Tongue (tissue), 3 donors: Measurements from ENCODE around the gene THRA. TPM values are rescaled to one million over a fixed set of nuclear protein-coding genes. Genes with fewer than 3 reads are reported as not detected.
"Not testable (repeated sequence)": the region's sequence is repeated elsewhere in the genome, so short reads cannot be mapped to it uniquely, and the experiment has no call there.

Source experiments
- DNase-seq: peaks from one replicate; pipeline ENCODE4 v3.0.0-alpha.2; 2015
- small RNA-seq: library from RNA; depleted of rRNA; stranded (forward); fragments of <200 nt; gene quantifications from one replicate; pipeline ENCODE3, GENCODE V24; 2014; ENCODE audit warnings: low replicate concordance
- total RNA-seq: library from RNA; depleted of rRNA; stranded (reverse); fragments of >200 nt; gene quantifications from one replicate; pipeline ENCODE4 v1.2.3, GENCODE V29; 2014

Gene THRA
- total RNA-seq, 1 donor from 2014 or later: 63.7 TPM

DNA sequence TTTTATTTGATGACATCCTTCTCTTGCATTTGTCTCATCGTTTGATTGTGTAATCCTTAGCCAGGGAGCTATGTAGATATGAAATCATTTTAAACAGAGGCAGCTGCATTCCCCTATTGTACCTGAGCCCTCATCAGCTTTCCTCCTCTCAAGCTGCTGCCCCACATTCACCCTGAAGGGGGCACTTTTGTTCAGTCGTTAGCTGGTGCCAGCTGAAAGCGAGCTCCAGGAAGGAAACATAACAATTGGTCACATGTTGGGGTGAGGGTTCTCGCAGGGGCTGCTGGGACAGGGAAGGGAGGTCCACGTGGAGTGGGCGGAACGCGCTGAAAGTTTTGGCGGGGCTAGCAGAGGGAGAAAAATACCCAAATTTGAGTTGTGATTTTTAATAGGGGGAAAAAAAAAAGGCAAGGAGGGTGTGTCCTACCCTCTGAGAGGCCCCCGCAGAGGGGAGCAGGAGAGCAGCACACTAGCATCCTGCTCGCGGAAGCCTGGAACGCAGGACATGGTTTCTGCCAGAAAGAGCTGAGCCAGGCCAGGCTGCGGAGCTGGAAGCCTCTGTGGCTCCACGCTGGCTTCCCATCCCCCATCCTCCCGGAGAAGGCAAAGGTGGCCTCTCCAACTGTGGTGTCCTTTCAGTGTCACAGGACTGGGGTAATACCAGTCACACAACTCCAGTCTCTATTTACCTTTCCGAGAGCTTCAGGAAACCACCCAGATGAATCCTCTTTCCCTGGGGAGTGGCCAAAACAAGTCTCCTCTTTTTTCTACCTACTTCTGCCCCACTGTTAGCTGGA, 50.5 kb downstream of the THRA start:
- DNase-seq: peak; percentile 99

GRCh38 chr17:40113907-40114245, 51.1 kb downstream of the THRA start:
- no peak for DNase-seq

- DNase-seq: no peak
These were observed 52.3 kb downstream of the THRA start for GRCh38 chr17:40115101-40115436.

DNA sequence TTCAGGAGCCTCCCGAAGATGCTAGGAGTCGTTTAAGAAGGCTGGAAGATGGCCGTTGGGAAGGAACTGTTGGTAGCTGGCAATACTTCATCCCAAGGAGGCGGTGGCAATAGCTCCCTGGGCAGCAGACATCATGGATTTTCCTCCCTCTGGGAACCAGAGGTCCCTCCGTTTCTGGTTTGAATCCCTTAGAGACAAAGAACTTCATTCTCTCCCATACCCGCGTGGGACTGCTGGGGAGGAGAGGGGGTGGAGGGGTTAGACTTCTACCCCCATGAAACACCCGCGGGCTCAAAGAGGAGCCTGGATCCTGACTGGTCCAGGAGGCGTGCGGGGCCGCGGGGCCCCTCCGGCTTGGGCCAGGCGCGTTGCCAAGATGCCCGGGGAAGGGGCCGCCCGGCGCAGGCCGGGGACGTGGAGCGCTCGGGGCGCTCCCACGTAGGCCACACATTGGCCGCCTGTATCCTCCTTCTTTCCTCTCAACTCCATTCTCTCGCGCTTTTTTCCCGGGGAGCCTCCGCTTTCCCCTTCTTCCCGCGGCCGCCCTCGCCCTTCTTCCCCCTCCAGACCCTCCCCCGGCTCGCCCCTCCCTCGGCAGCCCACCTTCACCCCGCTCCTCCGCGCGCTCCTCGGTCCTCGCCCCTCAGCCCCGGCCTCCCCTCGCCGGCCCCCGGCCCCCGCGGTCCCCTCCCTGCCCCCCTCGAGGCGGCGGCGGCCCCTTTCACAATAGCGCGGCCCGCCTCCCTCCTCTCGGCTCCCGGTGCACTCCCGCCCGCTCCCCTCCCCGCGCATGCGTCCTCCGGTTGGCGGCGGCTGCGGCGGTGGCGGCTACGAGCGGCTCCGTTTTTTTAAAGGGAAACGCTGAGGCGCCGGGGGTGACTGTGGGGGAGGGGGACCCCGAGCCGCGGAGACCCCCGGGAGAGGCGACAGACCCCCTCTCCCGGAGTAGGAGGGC, 58.7 kb downstream of the THRA start, which contains the start of gene MSL1:
Gene MSL1, plus strand, starts transcription at position 791 of the 955 bp plus-strand sequence. CDS start 642 bp downstream, outside the sequence.
- peak; percentile 95 for DNase-seq

GRCh38 chr17:40122136-40122998, 59.6 kb downstream of the THRA start:
- DNase-seq: peak; percentile 60

- peak; percentile 84 for DNase-seq
These were observed 60.4 kb downstream of the THRA start for GRCh38 chr17:40122999-40123810.

DNA sequence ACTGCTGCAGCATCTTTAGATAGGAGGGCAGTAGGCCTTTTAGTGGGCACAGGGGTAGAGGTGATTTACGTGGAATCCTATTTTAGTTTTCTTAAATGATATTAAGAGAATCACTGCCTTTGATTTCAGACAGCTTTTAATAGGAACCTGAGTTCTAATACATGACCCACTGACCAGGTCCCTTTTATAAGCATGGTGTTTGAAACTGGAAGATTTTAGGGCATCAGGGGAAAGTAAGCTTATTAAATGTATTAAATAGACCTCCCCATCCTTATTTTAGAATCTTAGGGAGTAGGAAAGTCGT, 61.0 kb downstream of the THRA start:
- no peak for DNase-seq

DNA sequence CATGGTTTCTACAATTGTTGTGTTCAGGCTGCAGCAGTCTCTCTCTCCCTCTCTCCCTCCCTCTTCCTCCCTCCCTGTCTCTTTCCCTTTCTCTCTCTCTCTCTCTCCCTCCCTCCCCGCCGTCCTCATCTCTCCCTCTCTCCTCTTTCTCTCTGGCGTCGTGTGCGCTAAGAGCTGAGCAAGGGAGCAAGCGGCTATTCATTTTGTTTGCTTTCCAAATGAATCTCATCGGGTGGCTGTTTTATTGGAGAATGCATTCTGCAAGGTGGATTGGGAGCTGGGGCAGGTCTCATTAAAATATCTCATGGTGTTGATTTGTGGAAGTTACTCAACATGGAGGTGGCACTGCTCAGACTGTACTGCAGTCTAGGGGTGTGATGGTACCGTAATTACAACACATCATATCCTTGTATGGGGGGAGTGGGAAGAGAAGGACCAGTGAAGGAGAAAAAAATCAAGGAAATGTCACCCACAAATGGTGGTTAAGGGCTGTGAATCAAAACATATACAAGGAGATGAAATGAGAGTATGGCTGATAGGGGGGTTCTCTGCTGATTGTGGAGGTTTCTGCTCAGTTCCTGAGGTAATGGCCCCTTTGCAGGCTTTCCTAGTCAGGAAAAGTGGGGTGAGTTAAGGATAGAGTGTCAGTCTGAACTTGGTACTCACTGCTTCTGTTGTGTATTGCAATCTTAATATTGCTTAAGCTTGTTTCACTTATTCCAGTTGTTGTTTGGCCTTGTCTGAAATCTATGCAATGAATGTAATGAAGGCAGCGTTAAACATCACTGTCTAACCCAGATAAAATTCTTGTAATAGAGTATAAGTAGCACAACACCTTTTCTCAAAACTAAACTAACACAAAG, 61.7 kb downstream of the THRA start:
- no peak for DNase-seq

- DNase-seq: no peak
These were observed 66.7 kb downstream of the THRA start for GRCh38 chr17:40129498-40129897.

GRCh38 chr17:40130352-40131042, 67.7 kb downstream of the THRA start:
- no peak for DNase-seq

DNA sequence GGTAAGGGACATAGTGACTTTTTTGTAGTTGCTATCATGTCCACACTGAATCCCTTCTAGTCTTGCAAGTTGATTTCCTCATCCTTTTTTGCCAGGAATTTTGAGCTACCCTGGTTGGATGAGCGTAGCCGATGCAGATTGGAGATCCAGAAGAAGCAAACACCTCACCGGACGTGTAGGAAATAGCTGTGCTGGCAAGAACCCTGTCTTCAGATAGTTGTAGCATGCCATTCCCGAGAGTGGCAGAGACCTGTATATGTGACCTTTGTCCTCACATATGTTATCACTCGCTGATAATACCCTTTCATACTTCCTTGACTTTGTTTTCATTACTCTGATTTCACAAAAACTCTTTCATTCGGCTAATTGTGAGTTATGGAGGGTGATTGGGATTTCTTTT, 71.4 kb downstream of the THRA start:
- DNase-seq: no peak

DNA sequence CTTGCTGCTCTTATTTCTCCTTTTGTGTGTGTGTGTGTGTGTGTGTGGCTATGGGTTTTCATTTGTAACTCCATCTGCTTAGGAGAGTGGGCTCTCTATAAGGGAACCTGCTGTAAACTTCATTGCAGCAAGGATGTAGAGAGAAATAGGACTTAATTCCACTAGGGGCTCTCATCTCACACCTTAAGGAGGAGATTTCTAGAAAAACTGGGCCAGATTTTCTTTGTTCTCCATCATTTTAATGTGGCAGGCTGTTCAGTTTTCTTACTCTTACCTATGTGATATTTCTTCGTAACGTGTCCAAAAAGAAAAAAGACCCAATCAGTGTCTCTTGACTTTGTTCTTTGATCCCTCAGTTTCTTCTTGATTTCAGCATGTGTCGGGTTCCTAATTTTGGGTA, 73.1 kb downstream of the THRA start:
- no peak for DNase-seq

DNA sequence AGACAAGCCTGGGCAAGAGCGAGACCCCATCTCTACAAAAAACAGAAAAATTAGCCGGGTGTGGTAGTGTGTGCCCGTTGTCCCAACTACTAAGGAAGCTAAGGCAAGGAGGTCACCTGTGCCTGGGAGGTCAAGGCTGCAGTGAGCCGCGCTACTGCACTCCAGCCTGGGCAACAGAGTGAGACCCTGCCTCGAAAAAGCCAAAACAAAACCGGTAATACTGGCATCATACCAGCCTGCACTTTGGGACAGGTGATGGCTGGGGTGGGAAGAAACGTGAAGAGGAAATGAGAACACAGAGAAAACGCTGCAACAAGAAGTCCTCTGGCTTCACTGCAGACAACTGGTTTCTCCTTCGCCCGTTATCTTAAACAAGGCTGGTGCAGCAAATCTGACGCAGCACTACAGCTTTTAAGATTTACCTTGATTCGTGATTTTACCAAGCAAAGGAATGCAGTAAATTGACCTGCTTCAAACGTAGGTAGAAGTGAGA, 76.8 kb downstream of the THRA start:
- no peak for DNase-seq

DNA sequence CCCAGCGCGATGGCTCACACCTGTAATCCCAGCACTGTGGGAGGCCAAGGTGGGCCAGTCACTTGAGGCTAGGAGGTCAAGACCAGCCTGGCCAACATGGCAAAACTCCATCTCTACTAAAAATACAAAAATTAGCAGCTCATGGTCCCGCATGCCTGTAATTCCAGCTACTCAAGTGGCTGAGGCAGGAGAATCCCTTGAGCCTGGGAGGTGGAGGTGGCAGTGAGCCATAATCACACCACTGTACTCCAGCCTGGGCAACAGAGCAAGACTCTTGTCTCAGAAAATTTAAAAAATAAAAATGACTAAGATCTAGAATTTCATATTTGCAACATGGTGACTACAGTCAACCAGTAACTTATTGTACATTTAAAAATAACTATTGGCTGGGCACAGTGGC, 80.4 kb downstream of the THRA start:
- not testable (repeated sequence) for DNase-seq

Small RNA genes within 50 kb of the gene (small RNA-seq; reads per million reads assigned to genes)
- gene SNORD124: 653 reads per million, percentile 98 among the genes with 10 or more reads in this experiment

Other genes starting within 250 kb of the THRA start
- 0.51 TPM for gene IKZF3, start 198.7 kb upstream of the THRA start, total RNA-seq
- not detected for gene ZPBP2, start 194.8 kb upstream of the THRA start, total RNA-seq
- 8.2 TPM for gene GSDMB, start 144.3 kb upstream of the THRA start, total RNA-seq
- 38.1 TPM for gene ORMDL3, start 135.4 kb upstream of the THRA start, total RNA-seq
- not detected for gene LRRC3C, start 135.2 kb upstream of the THRA start, total RNA-seq
- gene GSDMA, start 100.0 kb upstream of the THRA start, total RNA-seq: not detected
- 65.9 TPM for gene PSMD3, start 82.2 kb upstream of the THRA start, total RNA-seq
- gene CSF3, start 47.5 kb upstream of the THRA start, total RNA-seq: not detected
- 66.0 TPM for gene MED24, start 8.6 kb upstream of the THRA start, total RNA-seq
- 2.4 TPM for gene NR1D1, start 37.6 kb downstream of the THRA start, total RNA-seq
- gene MSL1, start 59.0 kb downstream of the THRA start, total RNA-seq: 70.4 TPM
- 47.2 TPM for gene CASC3, start 77.6 kb downstream of the THRA start, total RNA-seq
- gene RAPGEFL1, start 114.5 kb downstream of the THRA start, total RNA-seq: 48.0 TPM
- 6.9 TPM for gene WIPF2, start 156.3 kb downstream of the THRA start, total RNA-seq
- 4.4 TPM for gene CDC6, start 224.9 kb downstream of the THRA start, total RNA-seq
- 33.3 TPM for gene RARA, start 246.2 kb downstream of the THRA start, total RNA-seq